ENCODE measurements around the gene CDH13. TPM values are rescaled to one million over a fixed set of nuclear protein-coding genes. Genes with fewer than 3 reads are reported as not detected.

CDH13 gene
- total and polyA plus RNA-seq, 9 of the 15 experiments (the other 6 are each of a cell fraction or from before 2014, with no cell fraction given), result 0.03 TPM; not detected in 8

GRCh38 chr16:83839561-83839960 lies 1212.8 kb downstream of the CDH13 start:
- H4K20me1 ChIP-seq (replicated peaks; ENCODE audit: control insufficient read depth, insufficient read depth, low read length), result no peaks in the 10 kb centered on the region
- intact Hi-C loops (cut with micrococcal nuclease) (no loop called here), in situ Hi-C loops (cut with MboI) (no loop called here)
- DNase-seq (ENCODE audit: extremely low read depth in 1 of 4, low spot score in 3 of 4), result no peak
- CTCF ChIA-PET (ENCODE audit: low intra/inter-chr PET ratio), result no interaction called here
- BruUV-seq (replicated peaks), result no TSS peak
- no peak overlapping the region for H3K4me2 ChIP-seq (ENCODE audit: insufficient read depth, low read length)
- H3K36me3 ChIP-seq (ENCODE audit: control insufficient read depth, insufficient read depth, low read length), result no peaks in the 10 kb centered on the region
- H3K9me3 ChIP-seq (replicated peaks; ENCODE audit: control insufficient read depth, insufficient read depth, low read depth, low read length), result 0 out of 2 replicates have a peak, but pooled peaks cover 4% of the 10 kb centered on the region
- H3K27me3 ChIP-seq (ENCODE audit: control insufficient read depth in 2 of 2, insufficient read depth in 2 of 2, low read length in 2 of 2), result peaks cover 33 to 34% of the 10 kb centered on the region in 2 experiments
- POLR2A ChIA-PET, result no interaction called here
- FAIRE-seq, result no peak
- H3K9me1 ChIP-seq (ENCODE audit: control insufficient read depth, insufficient read depth, low read length), result no peaks in the 10 kb centered on the region
- no peak for ATAC-seq
- H3K4me3 ChIP-seq, result no peak overlapping the region
- no peaks in the 10 kb centered on the region for H3K79me2 ChIP-seq (ENCODE audit: control insufficient read depth, insufficient read depth, low read length)
- WGBS (ENCODE audit: insufficient coverage, low coverage, missing lambda C conversion rate), result 1% methylated on average over 3 of the region's 3 CpGs
- H3K27ac ChIP-seq (ENCODE audit: extremely low read depth, low read depth, low read length), result no peak overlapping the region
- no peak overlapping the region for H3K9ac ChIP-seq (ENCODE audit: insufficient read depth in 1 of 2, low read depth in 2 of 2, low read length in 2 of 2)
- peak; percentile 64; the same call in 1 of the 2 replicates for TF ChIP-seq C11orf30 (IDR thresholded peaks at IDR 0.05; ENCODE audit: low read depth)
- TF ChIP-seq MEIS2 (IDR thresholded peaks at IDR 0.05; ENCODE audit: partially characterized antibody), result no peak
- TF ChIP-seq MAFF (IDR thresholded peaks at IDR 0.05; ENCODE audit: low read length), result peak; percentile 36; the same call in 1 of the 2 replicates
- no peak for TF ChIP-seq HDAC6 (IDR thresholded peaks at IDR 0.05; ENCODE audit: low read depth, low read length)
- no peak for TF ChIP-seq RBM34 (IDR thresholded peaks at IDR 0.05; ENCODE audit: borderline replicate concordance, insufficient read depth, low read length)
- no peak for TF ChIP-seq CGGBP1 (CRISPR knock-in tag; IDR thresholded peaks at IDR 0.05)
- TF ChIP-seq CREM (IDR thresholded peaks at IDR 0.05; ENCODE audit: low read depth), result no peak
- TF ChIP-seq ZNF232 (CRISPR knock-in tag; IDR thresholded peaks at IDR 0.05), result no peak
- peak; percentile 75 for TF ChIP-seq ZNF316 (IDR thresholded peaks at IDR 0.05)
- no peak for TF ChIP-seq ZMIZ1 (IDR thresholded peaks at IDR 0.05; ENCODE audit: low read depth in 2 of 2, low read length in 2 of 2)
- peaks cover 0 to 12% of the 10 kb centered on the region in 2 experiments; a peak in 3 of 5 replicates for H3K4me1 ChIP-seq (replicated peaks in 1 of 2; ENCODE audit: control insufficient read depth in 2 of 2, insufficient read depth in 2 of 2, low read length in 2 of 2)
- no peak overlapping the region for H2AFZ ChIP-seq (ENCODE audit: low read depth, low read length)

Measured in K562 (cell line).